ENCODE data around the gene PPARD. TPM values are rescaled to one million over a fixed set of nuclear protein-coding genes. Genes with fewer than 3 reads are reported as not detected.

Gene PPARD
- total RNA-seq, 1 experiment from 2014 or later: 38.4 TPM

DNA sequence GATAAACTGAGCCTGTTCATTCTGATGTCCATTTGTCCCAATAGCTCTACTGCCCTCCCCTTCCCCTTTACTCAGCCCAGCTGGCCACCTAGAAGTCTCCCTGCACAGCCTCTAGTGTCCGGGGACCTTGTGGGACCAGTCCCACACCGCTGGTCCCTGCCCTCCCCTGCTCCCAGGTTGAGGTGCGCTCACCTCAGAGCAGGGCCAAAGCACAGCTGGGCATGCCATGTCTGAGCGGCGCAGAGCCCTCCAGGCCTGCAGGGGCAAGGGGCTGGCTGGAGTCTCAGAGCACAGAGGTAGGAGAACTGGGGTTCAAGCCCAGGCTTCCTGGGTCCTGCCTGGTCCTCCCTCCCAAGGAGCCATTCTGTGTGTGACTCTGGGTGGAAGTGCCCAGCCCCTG is 85.1 kb downstream of the PPARD start:
- no peak overlapping the region for H2AFZ ChIP-seq (ENCODE audit: low read depth, low read length, poor library complexity, severe bottlenecking)
- no peak for DNase-seq (ENCODE audit: low read depth, low spot score)
- ChIA-PET POLR2A (no interaction called here), RAD21 (ENCODE audit: low non-redundant PET in 1 of 2, low total read pairs in 2 of 2, uncharacterized antibody in 2 of 2, unreplicated experiment in 2 of 2) (no interaction called here), CTCF (interaction anchor here (1.2 kb wide), 1 partner anchor 13 kb away, joined by 3 read pairs; no protein-coding TSS in a partner anchor)
- intact Hi-C loops (cut with micrococcal nuclease): no loop called here
- H3K9ac ChIP-seq (ENCODE audit: low read length): no peak overlapping the region
- peaks cover 0 to 15% of the 10 kb centered on the region in 2 experiments; a peak in 2 of 4 replicates for H3K9me3 ChIP-seq (ENCODE audit: control insufficient read depth in 1 of 2, insufficient read depth in 1 of 2, low read depth in 1 of 2, low read length in 2 of 2)
- peaks cover 0 to 4% of the 10 kb centered on the region in 2 experiments; a peak in 1 of 4 replicates for H3K4me1 ChIP-seq (ENCODE audit: control insufficient read depth in 1 of 2, insufficient read depth in 2 of 2, low read length in 2 of 2)
- no peaks in the 10 kb centered on the region for H4K20me1 ChIP-seq (ENCODE audit: insufficient read depth)
- H3K4me3 ChIP-seq (replicated peaks in 1 of 2; ENCODE audit: low read depth in 1 of 2, low read length in 2 of 2): no peak overlapping the region
- H3K9me2 ChIP-seq (ENCODE audit: insufficient read depth): no peaks in the 10 kb centered on the region
- H3K27me3 ChIP-seq (ENCODE audit: insufficient read depth, low read length): no peaks in the 10 kb centered on the region
- H3K36me3 ChIP-seq (ENCODE audit: control insufficient read depth in 1 of 2, insufficient read depth in 2 of 2, low read length in 2 of 2): peaks cover 5 to 13% of the 10 kb centered on the region in 2 experiments; a peak in 2 of 4 replicates
- no peak for ATAC-seq
- no peaks in the 10 kb centered on the region for H3K79me2 ChIP-seq (ENCODE audit: insufficient read depth, low read length)
- TF ChIP-seq EGR1 (IDR thresholded peaks at IDR 0.05; ENCODE audit: low read depth) (no peak), EZH2 (IDR thresholded peaks at IDR 0.05) (no peak), POLR2AphosphoS5 (IDR thresholded peaks at IDR 0.05; ENCODE audit: low read depth, low read length) (no peak), JUND (IDR thresholded peaks at IDR 0.05) (no peak), TCF7L2 (IDR thresholded peaks at IDR 0.05; ENCODE audit: borderline replicate concordance, extremely low read depth, insufficient read depth, insufficient read length) (no peak), CEBPB (IDR thresholded peaks at IDR 0.05; ENCODE audit: low read depth) (no peak)
- TF ChIP-seq, protein P1, sequence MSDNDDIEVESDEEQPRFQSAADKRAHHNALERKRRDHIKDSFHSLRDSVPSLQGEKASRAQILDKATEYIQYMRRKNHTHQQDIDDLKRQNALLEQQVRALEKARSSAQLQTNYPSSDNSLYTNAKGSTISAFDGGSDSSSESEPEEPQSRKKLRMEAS (IDR thresholded peaks at IDR 0.05): no peak
- TF ChIP-seq, protein P2, sequence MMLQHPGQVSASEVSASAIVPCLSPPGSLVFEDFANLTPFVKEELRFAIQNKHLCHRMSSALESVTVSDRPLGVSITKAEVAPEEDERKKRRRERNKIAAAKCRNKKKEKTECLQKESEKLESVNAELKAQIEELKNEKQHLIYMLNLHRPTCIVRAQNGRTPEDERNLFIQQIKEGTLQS (IDR thresholded peaks at IDR 0.05): no peak
- no peak overlapping the region for H3K4me2 ChIP-seq (ENCODE audit: low read length)
- BruUV-seq (replicated peaks): no TSS peak
- no peak overlapping the region for H3K27ac ChIP-seq (ENCODE audit: low read depth, low read length)

DNA sequence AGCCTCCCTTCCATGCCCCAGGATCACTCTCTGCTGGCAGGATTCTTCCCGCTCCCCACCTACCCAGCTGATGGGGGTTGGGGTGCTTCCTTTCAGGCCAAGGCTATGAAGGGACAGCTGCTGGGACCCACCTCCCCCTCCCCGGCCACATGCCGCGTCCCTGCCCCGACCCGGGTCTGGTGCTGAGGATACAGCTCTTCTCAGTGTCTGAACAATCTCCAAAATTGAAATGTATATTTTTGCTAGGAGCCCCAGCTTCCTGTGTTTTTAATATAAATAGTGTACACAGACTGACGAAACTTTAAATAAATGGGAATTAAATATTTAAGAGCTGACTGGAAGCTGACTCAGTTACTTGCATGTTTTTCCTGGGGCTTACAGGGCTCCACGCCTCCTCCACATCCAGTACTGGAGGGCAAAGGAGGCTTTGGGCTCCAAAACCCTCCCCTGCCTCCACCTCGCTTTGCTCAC is 85.5 kb downstream of the PPARD start:
- POLR2A ChIA-PET: no interaction called here
- no peak for DNase-seq (ENCODE audit: low read depth, low spot score)
- Histone ChIP-seq H3K9me3 (ENCODE audit: control insufficient read depth in 1 of 2, insufficient read depth in 1 of 2, low read depth in 1 of 2, low read length in 2 of 2) (peaks cover 0 to 15% of the 10 kb centered on the region in 2 experiments; a peak in 2 of 4 replicates), H2AFZ (ENCODE audit: low read depth, low read length, poor library complexity, severe bottlenecking) (no peak overlapping the region), H3K4me2 (ENCODE audit: low read length) (no peak overlapping the region), H4K20me1 (ENCODE audit: insufficient read depth) (no peaks in the 10 kb centered on the region), H3K4me3 (replicated peaks in 1 of 2; ENCODE audit: low read depth in 1 of 2, low read length in 2 of 2) (no peak overlapping the region), H3K9ac (ENCODE audit: low read length) (no peak overlapping the region), H3K79me2 (ENCODE audit: insufficient read depth, low read length) (no peaks in the 10 kb centered on the region), H3K36me3 (ENCODE audit: control insufficient read depth in 1 of 2, insufficient read depth in 2 of 2, low read length in 2 of 2) (peaks cover 5 to 13% of the 10 kb centered on the region in 2 experiments; a peak in 2 of 4 replicates), H3K9me2 (ENCODE audit: insufficient read depth) (no peaks in the 10 kb centered on the region), H3K27ac (ENCODE audit: low read depth, low read length) (no peak overlapping the region), H3K27me3 (ENCODE audit: insufficient read depth, low read length) (no peaks in the 10 kb centered on the region), H3K4me1 (ENCODE audit: control insufficient read depth in 1 of 2, insufficient read depth in 2 of 2, low read length in 2 of 2) (peaks cover 0 to 4% of the 10 kb centered on the region in 2 experiments; a peak in 1 of 4 replicates)
- intact Hi-C loops (cut with micrococcal nuclease): no loop called here
- no peak for ATAC-seq
- CTCF ChIA-PET: interaction anchor here (0.7 to 1.2 kb wide), 2 partner anchors 11 to 13 kb away, joined by 3 read pairs; no protein-coding TSS in a partner anchor
- RAD21 ChIA-PET (ENCODE audit: low non-redundant PET in 1 of 2, low total read pairs in 2 of 2, uncharacterized antibody in 2 of 2, unreplicated experiment in 2 of 2): no interaction called here
- BruUV-seq (replicated peaks): no TSS peak
- TF ChIP-seq ZFX (IDR thresholded peaks at IDR 0.05): no peak
